Measurements from ENCODE around the gene GDPD5.

Gene GDPD5

GRCh38 chr11:75565916-75566762 is 40.4 kb upstream of the GDPD5 start:
- no peak overlapping the region for H3K4me3 ChIP-seq
- H3K9ac ChIP-seq: no peak overlapping the region
- peak overlapping the region; percentile 49; the same call in 1 of the 2 replicates for H3K27ac ChIP-seq
- H3K27me3 ChIP-seq: no peaks in the 10 kb centered on the region
- H3K4me1 ChIP-seq: peaks cover 44% of the 10 kb centered on the region
- H3K4me2 ChIP-seq: peak overlapping the region; percentile 95
- TF ChIP-seq Cebpa-rat (IDR thresholded peaks at IDR 0.05): no peak
- peaks cover 62% of the 10 kb centered on the region for H3K36me3 ChIP-seq
- no peaks in the 10 kb centered on the region for H3K9me3 ChIP-seq
- H4K20me1 ChIP-seq: peaks cover 17% of the 10 kb centered on the region; the same call in 1 of the 2 replicates

GRCh38 chr11:75565221-75565814 is 39.6 kb upstream of the GDPD5 start:
- H3K4me1 ChIP-seq: peaks cover 47% of the 10 kb centered on the region
- peak overlapping the region; percentile 95 for H3K4me2 ChIP-seq
- H3K27ac ChIP-seq: peak overlapping the region; percentile 94; the same call in 1 of the 2 replicates
- H3K9ac ChIP-seq: peak overlapping the region; percentile 27; the same call in 1 of the 2 replicates
- H3K27me3 ChIP-seq: no peaks in the 10 kb centered on the region
- H3K4me3 ChIP-seq: no peak overlapping the region
- H3K36me3 ChIP-seq: peaks cover 54% of the 10 kb centered on the region
- H4K20me1 ChIP-seq: peaks cover 17% of the 10 kb centered on the region; the same call in 1 of the 2 replicates
- no peaks in the 10 kb centered on the region for H3K9me3 ChIP-seq
- TF ChIP-seq Cebpa-rat (IDR thresholded peaks at IDR 0.05): no peak

- Histone ChIP-seq H3K4me2 (peak overlapping the region; percentile 95), H3K9ac (peak overlapping the region; percentile 92), H3K27ac (peak overlapping the region; percentile 94)
Measured at GRCh38 chr11:75563978-75564552, 38.3 kb upstream of the GDPD5 start.

GRCh38 chr11:75563501-75563977 is 37.8 kb upstream of the GDPD5 start:
- peak overlapping the region; percentile 92 for H3K9ac ChIP-seq
- H3K27ac ChIP-seq: peak overlapping the region; percentile 94

More at GRCh38 chr11:75563978-75564552, 38.3 kb upstream of the GDPD5 start:
- H4K20me1 ChIP-seq: peaks cover 17% of the 10 kb centered on the region; the same call in 1 of the 2 replicates
- peaks cover 42% of the 10 kb centered on the region for H3K36me3 ChIP-seq
- peaks cover 47% of the 10 kb centered on the region for H3K4me1 ChIP-seq
- peak overlapping the region; percentile 86 for H3K4me3 ChIP-seq
- no peaks in the 10 kb centered on the region for H3K9me3 ChIP-seq
- no peak for TF ChIP-seq Cebpa-rat (IDR thresholded peaks at IDR 0.05)
- H3K27me3 ChIP-seq: no peaks in the 10 kb centered on the region

GRCh38 chr11:75562836-75563484 is 37.2 kb upstream of the GDPD5 start:
- peak overlapping the region; percentile 95 for H3K4me2 ChIP-seq
- peak overlapping the region; percentile 86 for H3K4me3 ChIP-seq
- H3K9ac ChIP-seq: peak overlapping the region; percentile 92
- H3K4me1 ChIP-seq: peaks cover 47% of the 10 kb centered on the region
- TF ChIP-seq Cebpa-rat (IDR thresholded peaks at IDR 0.05): no peak
- peaks cover 17% of the 10 kb centered on the region; the same call in 1 of the 2 replicates for H4K20me1 ChIP-seq
- H3K27me3 ChIP-seq: no peaks in the 10 kb centered on the region
- peaks cover 30% of the 10 kb centered on the region for H3K36me3 ChIP-seq
- H3K27ac ChIP-seq: peak overlapping the region; percentile 94
- no peaks in the 10 kb centered on the region for H3K9me3 ChIP-seq

More at GRCh38 chr11:75563501-75563977, 37.8 kb upstream of the GDPD5 start:
- H4K20me1 ChIP-seq: peaks cover 17% of the 10 kb centered on the region; the same call in 1 of the 2 replicates
- peak overlapping the region; percentile 95 for H3K4me2 ChIP-seq
- no peaks in the 10 kb centered on the region for H3K9me3 ChIP-seq
- H3K36me3 ChIP-seq: peaks cover 36% of the 10 kb centered on the region
- peaks cover 47% of the 10 kb centered on the region for H3K4me1 ChIP-seq
- peak overlapping the region; percentile 86 for H3K4me3 ChIP-seq
- no peaks in the 10 kb centered on the region for H3K27me3 ChIP-seq
- no peak for TF ChIP-seq Cebpa-rat (IDR thresholded peaks at IDR 0.05)

- Histone ChIP-seq H3K4me1 (peaks cover 47% of the 10 kb centered on the region), H3K4me2 (peak within 1 kb of the TSS; percentile 95), H4K20me1 (peaks cover 17% of the 10 kb centered on the region; the same call in 1 of the 2 replicates), H3K9me3 (no peaks in the 10 kb centered on the region), H3K9ac (peak within 1 kb of the TSS; percentile 92), H3K4me3 (peak within 1 kb of the TSS; percentile 86), H3K27ac (peak within 1 kb of the TSS; percentile 94), H3K27me3 (no peaks in the 10 kb centered on the region), H3K36me3 (peaks cover 23% of the 10 kb centered on the region)
- TF ChIP-seq Cebpa-rat (IDR thresholded peaks at IDR 0.05): no peak
Measured at GRCh38 chr11:75562048-75562835, 36.5 kb upstream of the GDPD5 start, which contains the start of gene SERPINH1. Gene SERPINH1, plus strand, starts transcription at chr11:75562253. Its CDS starts 4,097 bp downstream, at chr11:75566350.

GRCh38 chr11:75561426-75562047 is 35.8 kb upstream of the GDPD5 start:
- peak overlapping the region; percentile 94 for H3K27ac ChIP-seq
- no peaks in the 10 kb centered on the region for H3K9me3 ChIP-seq
- H4K20me1 ChIP-seq: peaks cover 16% of the 10 kb centered on the region; the same call in 1 of the 2 replicates
- peak overlapping the region; percentile 92 for H3K9ac ChIP-seq
- peak overlapping the region; percentile 95 for H3K4me2 ChIP-seq
- H3K4me1 ChIP-seq: peaks cover 47% of the 10 kb centered on the region
- no peaks in the 10 kb centered on the region for H3K27me3 ChIP-seq
- peaks cover 16% of the 10 kb centered on the region for H3K36me3 ChIP-seq
- TF ChIP-seq Cebpa-rat (IDR thresholded peaks at IDR 0.05): no peak
- H3K4me3 ChIP-seq: peak overlapping the region; percentile 86

- no peak overlapping the region for H3K4me2 ChIP-seq
- peaks cover 7% of the 10 kb centered on the region for H3K36me3 ChIP-seq
- peaks cover 7% of the 10 kb centered on the region; the same call in 1 of the 2 replicates for H4K20me1 ChIP-seq
- peaks cover 39% of the 10 kb centered on the region for H3K4me1 ChIP-seq
- H3K9me3 ChIP-seq: no peaks in the 10 kb centered on the region
- no peaks in the 10 kb centered on the region for H3K27me3 ChIP-seq
- H3K27ac ChIP-seq: no peak overlapping the region
- H3K9ac ChIP-seq: no peak overlapping the region
- no peak overlapping the region for H3K4me3 ChIP-seq
- TF ChIP-seq Cebpa-rat (IDR thresholded peaks at IDR 0.05): no peak
Measured at GRCh38 chr11:75560644-75561043, 34.9 kb upstream of the GDPD5 start.
